Right lobe of liver (tissue), 6 donors: Measurements from ENCODE around the gene PEX1. TPM values are rescaled to one million over a fixed set of nuclear protein-coding genes. Genes with fewer than 3 reads are reported as not detected.
A peak's percentile ranks its signal among the peaks of the same experiment; 100 is the strongest.

Experiments used
- ATAC-seq, 4 donors: fragments of 200-7000 bp; cut with Tn5 transposase; one replicate each; pipeline ENCODE4 v1.9.1; 2020; ENCODE audit warnings: mild to moderate bottlenecking in 4 of 4, moderate library complexity in 4 of 4
- DNase-seq, 3 donors: peaks; one replicate each; pipeline ENCODE4 v3.0.0-alpha.2; 2020
- H3K27ac ChIP-seq, 3 donors: fragments of 200-600 bp; one replicate each; pipeline ENCODE4 v1.8.0; 2022
- H3K27me3 ChIP-seq, 2 donors: fragments of 200-600 bp; one replicate each; pipeline ENCODE4 v1.8.0; 2022
- H3K36me3 ChIP-seq, 4 donors: fragments of 200-600 bp; sonication (generic) in 1 of 4; one replicate each; pipeline versions ENCODE4 v1.5.1 to v1.8.0; 2017 to 2022; ENCODE audit warnings: control low read depth in 1 of 4
- H3K4me1 ChIP-seq, 4 donors: fragments of 200-600 bp; sonication (generic) in 1 of 4; one replicate each; pipeline versions ENCODE4 v1.5.1 to v1.8.0; 2017 to 2022; ENCODE audit warnings: control low read depth in 1 of 4
- H3K4me3 ChIP-seq, 3 donors: fragments of 200-600 bp; one replicate each; pipeline ENCODE4 v1.8.0; 2022
- H3K9me3 ChIP-seq, 4 donors: fragments of 200-600 bp; sonication (generic) in 1 of 4; one replicate each; pipeline versions ENCODE4 v1.5.1 to v1.8.0; 2017 to 2022; ENCODE audit warnings: control low read depth in 1 of 4
- POLR2A ChIP-seq: fragments of 450-650 bp; IDR thresholded peaks from one replicate; pipeline ENCODE4 v1.6.1; 2017; ENCODE audit warnings: antibody characterized with exemption, mild to moderate bottlenecking
- WGBS: methylation state at CpG from one replicate; pipeline ENCODE4 v1.1.6; 2018; ENCODE audit warnings: low coverage, low lambda C conversion rate; ENCODE audit not compliant: insufficient coverage; ENCODE audit errors: missing lambda C conversion rate; 5-methylcytosine and 5-hydroxymethylcytosine counted together
- intact Hi-C, 2 donors: fragments of 100-400 bp; cut with DNase I; formaldehyde crosslinking; loops; one replicate each; pipeline versions ENCODE4 v1.11.2 to v1.14.1; 2022
- total RNA-seq, 6 experiments: library from RNA; depleted of rRNA in 2 of 6; stranded (reverse); fragments of >200 nt in 2 of 6; fragmentation: NEBNext Ultra II Directional in 3 of 6; extraction: Animal tissue kit (Norgen Biotek cat#: 25700) in 3 of 6; gene quantifications; one replicate each; pipeline versions ENCODE4 v1.1.0 to v1.2.4, GENCODE V29; 2016 to 2023
- TF ChIP-seq, protein P1 (sequence below), 4 donors: fragments of 200-600 bp in 3 of 4; fragments of 450-650 bp in 1 of 4; IDR thresholded peaks; one replicate each; pipeline versions ENCODE4 v1.5.1 to v1.8.0; 2016 to 2022; ENCODE audit warnings: antibody characterized with exemption in 4 of 4, mild to moderate bottlenecking in 2 of 4
- donor health status: DM: no; HTN: yes; CAD: no.
- donor health status: DM: no; HTN: no; CAD: no.
- donor health status: DM: no; HTN: no; CAD: no.
- donor health status: DM: no; HTN: yes; CAD: no.
- donor health status: DM: no; HTN: yes; CAD: no.

The PEX1 gene
- total RNA-seq, 6 experiments from 2014 or later: 10.0 to 12.0 (median 10.8) TPM

DNA sequence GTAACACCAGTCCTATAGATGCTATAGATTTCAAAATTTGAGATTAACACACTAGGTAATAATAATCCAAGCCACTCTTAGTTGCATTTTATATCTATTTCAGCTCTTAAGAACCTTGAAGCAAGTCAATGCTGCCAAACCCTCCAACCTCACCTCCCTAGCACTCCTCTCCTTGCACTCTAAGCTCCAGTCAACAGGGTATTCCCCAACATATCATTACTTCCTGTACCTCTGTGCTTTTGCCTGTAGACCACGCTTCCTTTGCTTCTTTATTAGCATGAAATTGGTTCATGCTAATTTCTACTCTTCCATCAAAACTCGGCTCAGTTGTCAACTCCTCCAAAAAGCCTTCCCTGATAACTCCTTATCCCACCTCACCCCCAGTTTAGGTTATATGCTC, 24.6 kb downstream of the PEX1 start:
- Histone ChIP-seq H3K27ac (no peak overlapping the region), H3K4me3 (no peak overlapping the region), H3K36me3 (peaks cover 0 to 52% (median 2%) of the 10 kb centered on the region in 4 donors), H3K4me1 (no peaks in the 10 kb centered on the region), H3K27me3 (no peaks in the 10 kb centered on the region), H3K9me3 (no peaks in the 10 kb centered on the region)
- ATAC-seq (no peak), DNase-seq (no peak)
- TF ChIP-seq, protein P1, sequence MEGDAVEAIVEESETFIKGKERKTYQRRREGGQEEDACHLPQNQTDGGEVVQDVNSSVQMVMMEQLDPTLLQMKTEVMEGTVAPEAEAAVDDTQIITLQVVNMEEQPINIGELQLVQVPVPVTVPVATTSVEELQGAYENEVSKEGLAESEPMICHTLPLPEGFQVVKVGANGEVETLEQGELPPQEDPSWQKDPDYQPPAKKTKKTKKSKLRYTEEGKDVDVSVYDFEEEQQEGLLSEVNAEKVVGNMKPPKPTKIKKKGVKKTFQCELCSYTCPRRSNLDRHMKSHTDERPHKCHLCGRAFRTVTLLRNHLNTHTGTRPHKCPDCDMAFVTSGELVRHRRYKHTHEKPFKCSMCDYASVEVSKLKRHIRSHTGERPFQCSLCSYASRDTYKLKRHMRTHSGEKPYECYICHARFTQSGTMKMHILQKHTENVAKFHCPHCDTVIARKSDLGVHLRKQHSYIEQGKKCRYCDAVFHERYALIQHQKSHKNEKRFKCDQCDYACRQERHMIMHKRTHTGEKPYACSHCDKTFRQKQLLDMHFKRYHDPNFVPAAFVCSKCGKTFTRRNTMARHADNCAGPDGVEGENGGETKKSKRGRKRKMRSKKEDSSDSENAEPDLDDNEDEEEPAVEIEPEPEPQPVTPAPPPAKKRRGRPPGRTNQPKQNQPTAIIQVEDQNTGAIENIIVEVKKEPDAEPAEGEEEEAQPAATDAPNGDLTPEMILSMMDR (IDR thresholded peaks at IDR 0.05): no peak
- no peak for TF ChIP-seq POLR2A
- 95% methylated on average over 2 of the region's 2 CpGs for WGBS
- intact Hi-C loops: no loop called here

GRCh38 chr7:92498557-92498956, 29.8 kb downstream of the PEX1 start:
- no peak for ATAC-seq
- Histone ChIP-seq H3K27me3 (no peaks in the 10 kb centered on the region), H3K36me3 (peaks cover 0 to 62% (median 2%) of the 10 kb centered on the region in 4 donors), H3K4me1 (no peaks in the 10 kb centered on the region), H3K4me3 (no peak overlapping the region), H3K9me3 (no peaks in the 10 kb centered on the region), H3K27ac (no peak overlapping the region)
- DNase-seq: no peak
- TF ChIP-seq, protein P1 (IDR thresholded peaks at IDR 0.05): no peak
- no peak for TF ChIP-seq POLR2A
- 81% methylated on average over 2 of the region's 2 CpGs for WGBS
- intact Hi-C loops: no loop called here

GRCh38 chr7:92496876-92497275, 31.4 kb downstream of the PEX1 start:
- ATAC-seq: no peak

GRCh38 chr7:92489634-92490033, 38.7 kb downstream of the PEX1 start:
- Histone ChIP-seq H3K4me3 (no peak overlapping the region), H3K36me3 (peaks cover 0 to 60% (median 4%) of the 10 kb centered on the region in 4 donors), H3K4me1 (no peaks in the 10 kb centered on the region), H3K27me3 (no peaks in the 10 kb centered on the region), H3K27ac (no peak overlapping the region), H3K9me3 (no peaks in the 10 kb centered on the region)
- no peak for DNase-seq
- TF ChIP-seq, protein P1 (IDR thresholded peaks at IDR 0.05): no peak
- no peak for TF ChIP-seq POLR2A
- peak in 2 of 4 donors; percentile 28 to 87 for ATAC-seq
- intact Hi-C loops: no loop called here
- WGBS: 50% methylated on average over 1 of the region's 1 CpG

More at GRCh38 chr7:92496876-92497275, 31.4 kb downstream of the PEX1 start:
- H3K27me3 ChIP-seq: no peaks in the 10 kb centered on the region
- H3K36me3 ChIP-seq: peaks cover 0 to 65% (median 2%) of the 10 kb centered on the region in 4 donors
- H3K27ac ChIP-seq: no peak overlapping the region
- intact Hi-C loops: no loop called here
- H3K4me3 ChIP-seq: no peak overlapping the region
- no peak for TF ChIP-seq POLR2A
- TF ChIP-seq, protein P1 (IDR thresholded peaks at IDR 0.05): no peak
- WGBS: 83% methylated on average over 2 of the region's 2 CpGs
- H3K9me3 ChIP-seq: no peaks in the 10 kb centered on the region
- no peak for DNase-seq
- no peaks in the 10 kb centered on the region for H3K4me1 ChIP-seq

DNA sequence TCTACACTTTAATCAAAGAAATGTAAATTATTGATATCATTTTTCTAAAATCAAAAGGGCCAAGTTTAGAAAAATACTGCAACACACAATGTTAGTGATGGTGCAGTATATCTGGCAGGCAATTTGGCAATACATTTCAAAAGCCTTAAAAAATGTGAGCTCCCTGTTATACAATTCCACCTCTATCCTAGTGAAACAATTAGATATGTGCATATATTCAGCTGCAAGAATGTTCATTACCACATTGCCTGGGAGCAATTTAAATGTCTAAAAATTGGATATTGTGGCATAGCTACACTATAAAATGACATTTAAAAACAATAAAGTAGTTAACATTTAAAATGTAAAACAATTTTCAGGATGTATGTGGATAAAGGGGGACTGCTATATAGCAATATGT, 40.5 kb downstream of the PEX1 start:
- intact Hi-C loops: no loop called here

More for the DNA sequence above, 40.5 kb downstream of the PEX1 start:
- no peak for ATAC-seq
- no peak for DNase-seq
- Histone ChIP-seq H3K36me3 (peaks cover 0 to 44% (median 4%) of the 10 kb centered on the region in 4 donors), H3K9me3 (no peaks in the 10 kb centered on the region), H3K4me1 (no peaks in the 10 kb centered on the region), H3K4me3 (no peak overlapping the region), H3K27ac (no peak overlapping the region), H3K27me3 (no peaks in the 10 kb centered on the region)
- no peak for TF ChIP-seq POLR2A
- TF ChIP-seq, protein P1 (IDR thresholded peaks at IDR 0.05): no peak
